Muscle layer of colon (tissue), 2 donors: ENCODE results near the gene FCGR2B.

Experiments
- H3K27ac ChIP-seq: one replicate; pipeline ENCODE4 v1.7.0; 2013; ENCODE audit warnings: low read depth, mild to moderate bottlenecking, low read length, moderate library complexity
- H3K27me3 ChIP-seq, 2 donors: one replicate each; pipeline ENCODE4 v1.7.0; 2013; ENCODE audit warnings: low read length in 2 of 2, mild to moderate bottlenecking in 2 of 2; ENCODE audit not compliant: insufficient read depth in 2 of 2, control insufficient read depth in 1 of 2
- H3K36me3 ChIP-seq: one replicate; pipeline ENCODE4 v1.7.0; 2013; ENCODE audit warnings: mild to moderate bottlenecking, low read length; ENCODE audit not compliant: insufficient read depth
- H3K4me1 ChIP-seq: one replicate; pipeline ENCODE4 v1.7.0; 2013; ENCODE audit warnings: mild to moderate bottlenecking, low read length; ENCODE audit not compliant: insufficient read depth
- H3K4me3 ChIP-seq, 2 donors: one replicate each; pipeline ENCODE4 v1.7.0; 2013; ENCODE audit warnings: low read length in 2 of 2, low read depth in 1 of 2, mild to moderate bottlenecking in 1 of 2, moderate library complexity in 1 of 2
- H3K9ac ChIP-seq: one replicate; pipeline ENCODE4 v1.7.0; 2013; ENCODE audit warnings: low read length
- H3K9me3 ChIP-seq: one replicate; pipeline ENCODE4 v1.7.0; 2013; ENCODE audit warnings: mild to moderate bottlenecking, low read length
- donor health status: abdominal sarcoma.
- donor health status: Adenocarcinoma of cecum.

Gene FCGR2B

DNA sequence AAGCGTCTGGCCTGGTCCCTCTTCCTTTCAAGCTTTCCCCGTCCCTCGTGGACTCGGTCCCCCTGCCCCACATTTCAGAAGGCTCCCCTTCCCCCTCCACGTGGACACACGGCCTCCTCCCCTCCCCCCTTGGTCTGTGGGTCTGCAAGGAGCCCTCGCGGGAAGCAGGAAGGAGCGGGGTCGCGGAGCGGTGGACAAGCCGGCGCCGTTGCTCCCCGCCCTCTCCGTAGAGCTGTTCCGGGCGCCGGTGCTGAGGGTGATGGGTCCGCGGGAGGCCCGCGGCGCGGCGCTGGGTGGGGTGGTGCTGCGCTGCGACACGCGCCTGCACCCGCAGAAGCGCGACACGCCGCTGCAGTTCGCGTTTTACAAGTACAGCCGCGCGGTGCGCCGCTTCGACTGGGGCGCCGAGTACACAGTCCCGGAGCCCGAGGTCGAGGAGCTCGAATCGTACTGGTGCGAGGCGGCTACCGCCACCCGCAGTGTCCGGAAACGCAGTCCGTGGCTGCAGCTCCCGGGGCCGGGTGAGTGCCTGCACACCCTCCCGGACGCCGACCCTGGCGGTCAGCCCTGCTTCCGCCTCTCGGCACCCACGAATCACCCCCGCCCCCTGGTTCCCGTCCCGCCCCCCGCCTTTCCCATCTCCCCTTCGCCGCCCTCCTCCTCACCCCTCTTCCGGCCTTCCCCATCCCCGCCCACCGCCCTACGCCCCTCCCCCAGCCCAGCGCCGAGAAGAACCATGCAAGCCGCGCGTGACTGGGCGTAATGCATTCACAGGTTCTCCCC, 63.7 kb downstream of the FCGR2B start:
- Histone ChIP-seq H3K27me3 (no peaks in the 10 kb centered on the region), H3K9ac (peak overlapping the region; percentile 27), H3K4me3 (peak overlapping the region; percentile 79 to 95), H3K4me1 (peaks cover 5% of the 10 kb centered on the region), H3K36me3 (no peaks in the 10 kb centered on the region), H3K9me3 (no peaks in the 10 kb centered on the region), H3K27ac (peak overlapping the region; percentile 76)

DNA sequence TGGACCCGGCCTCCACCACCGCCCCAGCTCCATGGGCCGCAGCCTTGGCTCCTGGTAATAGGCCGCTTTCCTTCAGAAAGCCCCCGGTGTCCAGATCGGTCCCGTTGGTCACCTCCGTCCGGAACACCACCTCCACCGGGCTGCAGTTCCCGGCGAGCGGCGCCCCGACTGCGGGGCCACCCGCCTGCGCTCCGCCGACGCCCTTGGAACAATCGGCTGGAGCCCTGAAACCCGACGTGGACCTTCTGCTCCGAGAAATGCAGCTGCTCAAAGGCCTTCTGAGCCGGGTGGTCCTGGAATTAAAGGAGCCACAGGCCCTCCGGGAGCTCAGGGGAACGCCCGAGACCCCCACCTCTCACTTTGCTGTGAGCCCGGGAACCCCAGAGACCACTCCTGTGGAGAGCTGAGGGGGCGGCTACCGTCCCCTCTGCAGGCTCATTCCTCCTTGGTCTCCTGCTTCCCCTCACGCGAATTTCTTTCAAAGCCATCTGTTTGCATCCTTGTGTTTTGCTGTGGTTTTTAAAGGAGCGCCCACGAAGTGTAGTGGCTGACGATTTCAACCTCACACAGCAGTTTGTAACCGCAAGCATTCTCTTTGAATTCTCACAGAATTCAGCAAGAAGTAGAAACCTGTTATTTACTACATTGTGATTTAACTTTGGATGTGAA, 64.4 kb downstream of the FCGR2B start:
- H3K4me1 ChIP-seq: peaks cover 5% of the 10 kb centered on the region
- H3K9ac ChIP-seq: no peak overlapping the region
- H3K4me3 ChIP-seq: peak overlapping the region; percentile 70 to 79
- H3K27me3 ChIP-seq: no peaks in the 10 kb centered on the region
- no peaks in the 10 kb centered on the region for H3K9me3 ChIP-seq
- H3K36me3 ChIP-seq: no peaks in the 10 kb centered on the region
- peak overlapping the region; percentile 76 for H3K27ac ChIP-seq
